Neural progenitor cell (in vitro differentiated cells): ENCODE results near the gene MCF2L2.

Source experiments
- CTCF ChIP-seq: fragments of 200-600 bp; sonication (generic); IDR thresholded peaks from 2 replicates; pipeline ENCODE4 v1.5.1; 2017; ENCODE audit warnings: antibody characterized with exemption, mild to moderate bottlenecking
- EZH2 ChIP-seq: fragments of 200-600 bp; sonication (generic); IDR thresholded peaks from 2 replicates; pipeline ENCODE4 v1.6.1; 2017; ENCODE audit warnings: antibody characterized with exemption, mild to moderate bottlenecking, moderate library complexity
- EZH2phosphoT487 ChIP-seq: fragments of 200-600 bp; sonication (generic); IDR thresholded peaks from 2 replicates; pipeline ENCODE4 v1.6.1; 2017; ENCODE audit warnings: antibody characterized with exemption

GRCh38 chr3:183220828-183221227 is 207.6 kb downstream of the MCF2L2 start:
- TF ChIP-seq CTCF: no peak
- no peak for TF ChIP-seq EZH2
- no peak for TF ChIP-seq EZH2phosphoT487
